Measurements from ENCODE around the gene GRIK4. TPM values are rescaled to one million over a fixed set of nuclear protein-coding genes. Genes with fewer than 3 reads are reported as not detected.
"Not testable (repeated sequence)": the region's sequence is repeated elsewhere in the genome, so short reads cannot be mapped to it uniquely, and the experiment has no call there.

GRIK4 gene
- total RNA-seq, 3 donors from 2014 or later: 0.05 to 0.30 (median 0.11) TPM

- H3K9me3 Mint-ChIP-seq: no peaks in the 10 kb centered on the region
- H3K4me3 Mint-ChIP-seq: no peak overlapping the region
- no peak for ATAC-seq
- no peaks in the 10 kb centered on the region for H3K4me1 Mint-ChIP-seq (ENCODE audit: low read depth)
- DNase-seq: no peak
- H3K36me3 Mint-ChIP-seq (ENCODE audit: insufficient read depth): no peaks in the 10 kb centered on the region
- peaks cover 11% of the 10 kb centered on the region for H3K27me3 Mint-ChIP-seq (ENCODE audit: low read depth)
Observed at GRCh38 chr11:120577041-120577440, 65.5 kb downstream of the GRIK4 start.

DNA sequence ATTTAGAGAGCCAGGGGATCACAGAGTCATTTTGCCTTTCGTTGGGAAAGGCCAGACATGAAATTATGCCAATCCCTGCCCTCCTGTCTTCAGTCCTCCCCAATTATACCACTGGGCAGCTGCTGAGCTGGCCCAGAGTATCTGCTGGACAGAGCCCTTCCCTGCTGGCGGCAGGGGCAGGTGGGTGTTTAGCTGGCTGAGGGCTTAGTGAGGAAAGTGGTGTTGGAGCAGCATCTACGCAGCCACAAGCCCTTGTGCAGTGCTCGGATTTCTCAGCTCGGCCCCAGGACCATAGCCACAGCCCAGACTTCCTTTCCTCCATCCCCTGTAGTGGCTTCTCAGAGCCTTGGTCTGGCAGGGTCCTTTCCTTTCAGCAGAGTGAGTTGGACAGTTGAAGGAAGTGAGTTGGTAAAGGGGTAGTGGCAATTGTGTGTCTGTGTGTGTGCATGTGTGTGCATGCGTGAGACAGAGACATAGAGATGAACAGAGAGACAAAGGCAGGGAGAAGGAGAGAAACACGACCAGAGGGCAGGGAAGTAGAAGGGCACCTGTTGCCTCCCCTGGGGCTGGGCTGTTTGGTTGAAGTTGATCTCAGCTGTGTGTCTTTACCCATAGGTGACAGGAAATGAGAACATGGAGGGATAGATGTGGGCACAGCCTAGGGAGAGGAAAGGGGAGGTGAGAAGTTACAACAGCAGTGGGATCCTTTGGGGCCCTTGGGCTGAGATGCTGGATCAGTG, 66.2 kb downstream of the GRIK4 start:
- H3K36me3 Mint-ChIP-seq (ENCODE audit: insufficient read depth): no peaks in the 10 kb centered on the region
- DNase-seq: no peak

DNA sequence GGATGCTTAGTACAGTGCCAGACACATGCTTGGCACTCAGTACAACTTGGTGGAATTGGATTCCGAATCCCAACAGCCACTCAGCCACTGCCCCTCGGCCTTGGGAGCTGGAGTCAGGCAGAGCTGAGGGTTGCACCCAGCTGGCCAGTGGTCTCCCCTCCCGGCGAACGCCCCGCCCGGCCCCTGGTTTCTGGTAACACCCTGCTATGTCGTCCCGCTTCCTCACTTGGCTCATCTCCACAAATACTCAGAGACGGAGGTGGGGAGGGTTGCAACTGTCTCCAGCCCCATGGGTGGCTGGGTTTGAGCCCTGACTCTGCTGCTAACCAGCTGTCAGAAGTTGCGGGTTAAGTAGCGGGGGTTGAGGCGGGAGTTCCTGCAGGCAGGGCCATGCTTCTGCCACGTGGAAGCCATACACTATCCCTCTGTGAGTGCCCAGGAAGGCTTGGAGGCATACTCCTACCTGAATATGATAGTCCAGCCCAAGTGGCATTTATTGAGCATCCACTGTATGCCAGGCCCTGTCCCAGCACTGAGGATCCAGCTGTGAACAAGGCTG, 67.1 kb downstream of the GRIK4 start:
- H3K9me3 Mint-ChIP-seq: peaks cover 8% of the 10 kb centered on the region

More for the DNA sequence above, 66.2 kb downstream of the GRIK4 start:
- Mint-ChIP-seq H3K4me1 (ENCODE audit: low read depth) (no peaks in the 10 kb centered on the region), H3K9me3 (no peaks in the 10 kb centered on the region), H3K4me3 (no peak overlapping the region), H3K27me3 (ENCODE audit: low read depth) (peaks cover 16% of the 10 kb centered on the region)
- ATAC-seq: no peak

DNA sequence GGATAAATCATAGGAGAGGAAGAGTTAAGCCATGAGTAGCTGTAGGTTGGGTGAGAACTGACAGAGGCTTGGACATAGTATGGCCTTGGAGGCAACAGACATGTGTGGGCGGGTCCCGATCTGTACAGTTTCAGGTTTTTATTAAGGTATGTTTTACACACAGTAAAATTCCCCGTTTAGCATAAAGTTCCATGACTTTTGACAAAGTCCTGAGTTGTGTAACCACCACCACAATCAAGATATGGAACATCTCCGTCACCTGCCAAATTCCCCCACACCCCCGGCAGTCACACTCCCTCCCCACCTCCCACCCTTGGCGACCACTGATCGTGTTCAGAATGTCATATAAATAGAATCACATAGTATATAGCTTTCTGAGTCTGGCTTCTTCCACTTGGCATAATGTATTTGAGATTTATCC, 68.1 kb downstream of the GRIK4 start:
- ATAC-seq: peak in 1 of 2 donors; percentile 35
- H3K4me1 Mint-ChIP-seq (ENCODE audit: low read depth): no peaks in the 10 kb centered on the region
- H3K27me3 Mint-ChIP-seq (ENCODE audit: low read depth): peaks cover 22% of the 10 kb centered on the region
- no peak for DNase-seq
- H3K36me3 Mint-ChIP-seq (ENCODE audit: insufficient read depth): no peaks in the 10 kb centered on the region
- H3K4me3 Mint-ChIP-seq: no peak overlapping the region
- H3K9me3 Mint-ChIP-seq: peaks cover 8% of the 10 kb centered on the region

More for the DNA sequence above, 67.1 kb downstream of the GRIK4 start:
- H3K27me3 Mint-ChIP-seq (ENCODE audit: low read depth): peaks cover 23% of the 10 kb centered on the region
- no peak overlapping the region for H3K4me3 Mint-ChIP-seq
- no peak for ATAC-seq
- no peak for DNase-seq
- H3K4me1 Mint-ChIP-seq (ENCODE audit: low read depth): no peaks in the 10 kb centered on the region
- no peaks in the 10 kb centered on the region for H3K36me3 Mint-ChIP-seq (ENCODE audit: insufficient read depth)

- Mint-ChIP-seq H3K36me3 (ENCODE audit: insufficient read depth) (no peaks in the 10 kb centered on the region), H3K4me1 (ENCODE audit: low read depth) (no peaks in the 10 kb centered on the region), H3K27me3 (ENCODE audit: low read depth) (peaks cover 30% of the 10 kb centered on the region), H3K4me3 (no peak overlapping the region), H3K9me3 (peaks cover 8% of the 10 kb centered on the region)
- DNase-seq (no peak), ATAC-seq (no peak)
Observed at GRCh38 chr11:120581313-120581712, 69.8 kb downstream of the GRIK4 start.

GRCh38 chr11:120582535-120582934, 71.0 kb downstream of the GRIK4 start:
- peaks cover 33% of the 10 kb centered on the region for H3K27me3 Mint-ChIP-seq (ENCODE audit: low read depth)
- H3K4me3 Mint-ChIP-seq; DNase-seq; H3K36me3 Mint-ChIP-seq (ENCODE audit: insufficient read depth); H3K9me3 Mint-ChIP-seq; H3K4me1 Mint-ChIP-seq (ENCODE audit: low read depth); ATAC-seq: not testable (repeated sequence)

DNA sequence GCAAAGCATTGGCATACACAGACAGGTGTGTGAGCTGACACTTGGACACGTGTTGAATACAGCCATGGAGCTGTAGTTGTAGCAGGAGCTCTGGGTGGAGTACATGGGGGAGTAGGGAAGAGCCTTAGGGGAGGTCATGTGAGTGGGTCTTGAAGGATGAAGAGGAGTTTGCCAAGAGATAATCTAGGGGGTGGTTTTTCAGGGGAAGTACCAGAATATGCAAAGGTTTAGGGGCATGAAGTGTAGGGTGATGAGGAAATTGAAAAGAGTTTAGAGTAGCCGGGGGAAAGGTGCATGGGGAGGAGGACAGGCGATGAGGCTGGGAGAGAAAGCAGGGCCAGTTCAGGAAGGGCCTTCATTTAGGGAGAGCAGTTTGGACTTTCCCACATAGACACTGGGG, 74.5 kb downstream of the GRIK4 start:
- no peak overlapping the region for H3K4me3 Mint-ChIP-seq
- ATAC-seq (no peak), DNase-seq (no peak)
- H3K27me3 Mint-ChIP-seq (ENCODE audit: low read depth): peaks cover 40% of the 10 kb centered on the region
- peaks cover 8% of the 10 kb centered on the region for H3K9me3 Mint-ChIP-seq
- H3K4me1 Mint-ChIP-seq (ENCODE audit: low read depth): no peaks in the 10 kb centered on the region
- no peaks in the 10 kb centered on the region for H3K36me3 Mint-ChIP-seq (ENCODE audit: insufficient read depth)

- DNase-seq (no peak), ATAC-seq (no peak)
- peaks cover 8% of the 10 kb centered on the region for H3K9me3 Mint-ChIP-seq
- no peaks in the 10 kb centered on the region for H3K36me3 Mint-ChIP-seq (ENCODE audit: insufficient read depth)
- H3K4me1 Mint-ChIP-seq (ENCODE audit: low read depth): no peaks in the 10 kb centered on the region
- H3K27me3 Mint-ChIP-seq (ENCODE audit: low read depth): peaks cover 38% of the 10 kb centered on the region
- no peak overlapping the region for H3K4me3 Mint-ChIP-seq
Observed at GRCh38 chr11:120586728-120587127, 75.2 kb downstream of the GRIK4 start.

DNA sequence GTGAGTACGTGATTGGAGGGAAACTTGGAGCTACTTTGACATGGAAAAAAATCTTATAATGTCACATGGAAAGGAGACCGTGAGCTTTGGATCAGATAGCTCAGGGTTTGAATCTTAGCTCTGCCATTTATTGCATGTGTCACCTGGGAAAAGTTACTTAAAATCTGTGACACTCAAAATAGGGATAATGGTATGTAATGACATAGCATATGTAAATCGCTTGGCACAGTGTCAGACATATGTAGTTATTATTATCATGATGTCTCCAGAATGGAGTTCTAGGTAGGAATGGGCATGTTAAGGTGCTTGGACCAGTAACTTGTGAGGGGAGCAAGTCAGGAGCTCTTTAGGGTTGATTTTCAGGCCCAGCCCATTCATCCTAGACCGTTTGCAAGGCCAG, 75.8 kb downstream of the GRIK4 start:
- Mint-ChIP-seq H3K4me1 (ENCODE audit: low read depth) (no peaks in the 10 kb centered on the region), H3K27me3 (ENCODE audit: low read depth) (peaks cover 38% of the 10 kb centered on the region), H3K36me3 (ENCODE audit: insufficient read depth) (no peaks in the 10 kb centered on the region), H3K4me3 (no peak overlapping the region), H3K9me3 (peaks cover 8% of the 10 kb centered on the region)
- DNase-seq (no peak), ATAC-seq (no peak)

- ATAC-seq (no peak), DNase-seq (no peak)
- Mint-ChIP-seq H3K9me3 (no peaks in the 10 kb centered on the region), H3K27me3 (ENCODE audit: low read depth) (peaks cover 30% of the 10 kb centered on the region), H3K4me1 (ENCODE audit: low read depth) (no peaks in the 10 kb centered on the region), H3K4me3 (no peak overlapping the region), H3K36me3 (ENCODE audit: insufficient read depth) (no peaks in the 10 kb centered on the region)
Observed at GRCh38 chr11:120589376-120589775, 77.8 kb downstream of the GRIK4 start.

- H3K4me3 Mint-ChIP-seq: no peak overlapping the region
- H3K9me3 Mint-ChIP-seq: no peaks in the 10 kb centered on the region
- DNase-seq (no peak), ATAC-seq (no peak)
- no peaks in the 10 kb centered on the region for H3K4me1 Mint-ChIP-seq (ENCODE audit: low read depth)
- H3K36me3 Mint-ChIP-seq (ENCODE audit: insufficient read depth): no peaks in the 10 kb centered on the region
- peaks cover 30% of the 10 kb centered on the region for H3K27me3 Mint-ChIP-seq (ENCODE audit: low read depth)
Observed at GRCh38 chr11:120590472-120590871, 78.9 kb downstream of the GRIK4 start.

- Mint-ChIP-seq H3K4me3 (no peak overlapping the region), H3K9me3 (no peaks in the 10 kb centered on the region), H3K27me3 (ENCODE audit: low read depth) (peaks cover 11% of the 10 kb centered on the region), H3K4me1 (ENCODE audit: low read depth) (no peaks in the 10 kb centered on the region), H3K36me3 (ENCODE audit: insufficient read depth) (no peaks in the 10 kb centered on the region)
- ATAC-seq (no peak), DNase-seq (no peak)
Observed at GRCh38 chr11:120594746-120595145, 83.2 kb downstream of the GRIK4 start.

- Mint-ChIP-seq H3K36me3 (ENCODE audit: insufficient read depth) (no peaks in the 10 kb centered on the region), H3K4me1 (ENCODE audit: low read depth) (no peaks in the 10 kb centered on the region), H3K9me3 (no peaks in the 10 kb centered on the region), H3K4me3 (no peak overlapping the region), H3K27me3 (ENCODE audit: low read depth) (peaks cover 11% of the 10 kb centered on the region)
- no peak for ATAC-seq
- no peak for DNase-seq
Observed at GRCh38 chr11:120595557-120595956, 84.0 kb downstream of the GRIK4 start.

DNA sequence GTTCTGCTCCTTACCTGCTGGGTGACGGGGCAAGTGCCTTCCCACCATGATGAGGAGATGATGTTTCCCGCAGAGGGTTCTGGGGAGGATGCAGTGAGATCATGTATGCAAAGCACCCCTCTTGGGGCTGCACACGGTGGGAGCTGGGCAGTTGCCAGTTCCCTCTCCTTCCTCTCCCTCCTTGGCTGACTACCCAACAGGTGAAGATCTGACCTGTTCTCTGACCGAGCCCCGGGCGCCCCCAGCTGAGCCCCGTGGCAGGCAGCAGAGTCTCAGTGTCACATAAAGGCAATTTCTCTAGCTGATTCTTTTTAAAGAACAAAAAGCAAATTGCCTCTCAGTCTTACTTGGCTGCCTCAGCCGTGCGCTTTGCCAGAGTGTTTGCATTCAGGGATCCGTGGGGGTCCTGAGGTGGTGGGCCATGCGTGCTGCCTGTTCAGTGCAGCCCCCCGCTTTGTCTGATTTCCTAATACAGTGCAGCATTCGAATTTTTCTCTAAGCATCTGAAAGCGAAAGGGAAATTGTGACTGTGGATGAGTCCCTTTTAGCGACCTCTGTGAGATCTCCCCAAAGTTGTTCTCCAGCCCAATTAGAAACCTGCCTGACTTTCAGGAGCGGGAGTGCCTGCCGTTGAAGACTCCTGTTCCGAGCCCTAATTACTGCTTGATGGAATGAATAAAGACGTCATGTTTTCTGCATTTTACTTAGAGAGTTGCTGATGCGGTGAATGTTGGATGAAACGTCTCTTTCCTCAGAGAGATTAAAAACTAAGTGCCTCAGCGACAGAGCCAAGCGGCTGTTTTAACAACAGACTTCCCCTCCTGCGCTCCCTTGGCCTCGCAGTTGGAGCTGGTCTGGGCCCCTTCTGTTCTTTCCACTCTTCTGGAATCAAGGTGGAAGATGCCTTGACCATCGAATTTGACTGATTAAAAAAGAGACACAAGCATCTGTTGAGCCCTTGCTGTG, 86.0 kb downstream of the GRIK4 start:
- no peak for DNase-seq
- peaks cover 11% of the 10 kb centered on the region for H3K27me3 Mint-ChIP-seq (ENCODE audit: low read depth)
- no peaks in the 10 kb centered on the region for H3K36me3 Mint-ChIP-seq (ENCODE audit: insufficient read depth)
- no peak for ATAC-seq
- H3K4me3 Mint-ChIP-seq: no peak overlapping the region
- no peaks in the 10 kb centered on the region for H3K4me1 Mint-ChIP-seq (ENCODE audit: low read depth)
- no peaks in the 10 kb centered on the region for H3K9me3 Mint-ChIP-seq
